Measurements from ENCODE around the gene PANX1.
"Not testable (repeated sequence)": the region's sequence is repeated elsewhere in the genome, so short reads cannot be mapped to it uniquely, and the experiment has no call there.

GRCh38 chr11:94157339-94157738 is 28.7 kb downstream of the PANX1 start:
- TF ChIP-seq, protein P1, sequence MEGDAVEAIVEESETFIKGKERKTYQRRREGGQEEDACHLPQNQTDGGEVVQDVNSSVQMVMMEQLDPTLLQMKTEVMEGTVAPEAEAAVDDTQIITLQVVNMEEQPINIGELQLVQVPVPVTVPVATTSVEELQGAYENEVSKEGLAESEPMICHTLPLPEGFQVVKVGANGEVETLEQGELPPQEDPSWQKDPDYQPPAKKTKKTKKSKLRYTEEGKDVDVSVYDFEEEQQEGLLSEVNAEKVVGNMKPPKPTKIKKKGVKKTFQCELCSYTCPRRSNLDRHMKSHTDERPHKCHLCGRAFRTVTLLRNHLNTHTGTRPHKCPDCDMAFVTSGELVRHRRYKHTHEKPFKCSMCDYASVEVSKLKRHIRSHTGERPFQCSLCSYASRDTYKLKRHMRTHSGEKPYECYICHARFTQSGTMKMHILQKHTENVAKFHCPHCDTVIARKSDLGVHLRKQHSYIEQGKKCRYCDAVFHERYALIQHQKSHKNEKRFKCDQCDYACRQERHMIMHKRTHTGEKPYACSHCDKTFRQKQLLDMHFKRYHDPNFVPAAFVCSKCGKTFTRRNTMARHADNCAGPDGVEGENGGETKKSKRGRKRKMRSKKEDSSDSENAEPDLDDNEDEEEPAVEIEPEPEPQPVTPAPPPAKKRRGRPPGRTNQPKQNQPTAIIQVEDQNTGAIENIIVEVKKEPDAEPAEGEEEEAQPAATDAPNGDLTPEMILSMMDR (IDR thresholded peaks at IDR 0.05; ENCODE audit: low read depth, low read length, poor library complexity, severe bottlenecking) = not testable (repeated sequence)
- not testable (repeated sequence) for TF ChIP-seq EZH2phosphoT487 (IDR thresholded peaks at IDR 0.05; ENCODE audit: borderline replicate concordance, low read length)

All from DOHH2 (cell line).